Transverse colon (tissue), 3 donors: ENCODE results near the gene CD151.

Source experiments
- EP300 ChIP-seq: sonication (generic); formaldehyde crosslinking; IDR thresholded peaks from one replicate; pipeline ENCODE4 v1.6.1; 2017; ENCODE audit warnings: antibody characterized with exemption, low read depth
- POLR2A ChIP-seq: fragments of 450-650 bp; IDR thresholded peaks from one replicate; pipeline ENCODE4 v1.6.1; 2016; ENCODE audit warnings: antibody characterized with exemption, mild to moderate bottlenecking, moderate library complexity
- TF ChIP-seq, protein P1 (sequence below), 5 experiments: fragments of 200-600 bp in 3 of 5; fragments of 450-650 bp in 2 of 5; sonication (generic) in 3 of 5; IDR thresholded peaks; 1 replicate in 2 of 5; 2 replicates in 3 of 5; pipeline ENCODE4 v1.5.1; 2016 to 2017; ENCODE audit warnings: antibody characterized with exemption in 5 of 5, inconsistent platforms in 3 of 5, mild to moderate bottlenecking in 2 of 5, moderate library complexity in 1 of 5

DNA sequence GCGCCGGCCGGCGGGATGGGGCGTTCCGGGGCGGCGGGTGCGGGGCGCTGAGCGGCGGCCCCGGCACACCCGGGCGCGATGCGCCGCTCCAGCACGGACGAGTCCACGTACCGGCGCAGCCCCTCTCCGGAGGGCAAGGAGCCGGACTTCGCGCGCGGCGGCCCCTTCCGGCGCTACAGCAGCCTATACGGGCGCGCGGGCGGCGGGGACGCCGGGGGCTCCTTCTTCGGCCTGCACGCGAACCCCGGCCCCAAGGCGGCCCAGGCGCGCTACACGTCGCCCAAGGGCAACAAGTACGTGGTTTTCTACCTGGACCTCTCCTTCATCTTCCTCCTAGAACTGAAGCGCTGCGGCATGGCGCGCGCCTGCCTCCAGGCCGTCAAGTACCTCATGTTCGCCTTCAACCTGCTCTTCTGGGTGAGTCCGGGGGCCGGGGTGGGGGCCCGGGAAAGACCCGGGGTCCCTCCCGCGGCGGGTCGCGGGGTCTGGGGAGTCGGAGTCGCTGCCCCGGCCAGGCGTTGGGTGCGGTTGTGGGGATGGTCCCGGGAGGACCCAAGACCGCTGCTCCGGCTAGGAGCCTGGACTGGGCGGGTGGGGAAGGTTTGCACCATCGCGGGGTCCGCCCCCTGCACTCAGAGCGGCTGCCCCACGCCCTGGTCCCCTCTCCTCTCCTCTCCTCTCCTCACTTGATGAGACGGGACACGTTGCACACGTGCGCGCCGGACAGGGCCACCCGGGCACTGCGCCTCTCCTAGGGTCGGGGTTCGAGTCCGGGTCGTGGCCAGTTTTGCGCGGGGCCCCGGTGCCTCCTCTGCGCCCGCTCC is 17.4 kb downstream of the CD151 start:
- TF ChIP-seq, protein P1, sequence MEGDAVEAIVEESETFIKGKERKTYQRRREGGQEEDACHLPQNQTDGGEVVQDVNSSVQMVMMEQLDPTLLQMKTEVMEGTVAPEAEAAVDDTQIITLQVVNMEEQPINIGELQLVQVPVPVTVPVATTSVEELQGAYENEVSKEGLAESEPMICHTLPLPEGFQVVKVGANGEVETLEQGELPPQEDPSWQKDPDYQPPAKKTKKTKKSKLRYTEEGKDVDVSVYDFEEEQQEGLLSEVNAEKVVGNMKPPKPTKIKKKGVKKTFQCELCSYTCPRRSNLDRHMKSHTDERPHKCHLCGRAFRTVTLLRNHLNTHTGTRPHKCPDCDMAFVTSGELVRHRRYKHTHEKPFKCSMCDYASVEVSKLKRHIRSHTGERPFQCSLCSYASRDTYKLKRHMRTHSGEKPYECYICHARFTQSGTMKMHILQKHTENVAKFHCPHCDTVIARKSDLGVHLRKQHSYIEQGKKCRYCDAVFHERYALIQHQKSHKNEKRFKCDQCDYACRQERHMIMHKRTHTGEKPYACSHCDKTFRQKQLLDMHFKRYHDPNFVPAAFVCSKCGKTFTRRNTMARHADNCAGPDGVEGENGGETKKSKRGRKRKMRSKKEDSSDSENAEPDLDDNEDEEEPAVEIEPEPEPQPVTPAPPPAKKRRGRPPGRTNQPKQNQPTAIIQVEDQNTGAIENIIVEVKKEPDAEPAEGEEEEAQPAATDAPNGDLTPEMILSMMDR (IDR thresholded peaks at IDR 0.05): no peak
- TF ChIP-seq POLR2A (no peak), EP300 (no peak)
